Endodermal cell (in vitro differentiated cells): Measurements from ENCODE around the gene HOMER2. TPM values are rescaled to one million over a fixed set of nuclear protein-coding genes. Genes with fewer than 3 reads are reported as not detected.

Experiments used
- DNase-seq: peaks from one replicate; pipeline ENCODE4 v3.0.0-alpha.2; 2017
- H3K27ac ChIP-seq: 2 replicates; pipeline ENCODE4 v1.5.1; 2013; ENCODE audit warnings: mild to moderate bottlenecking, low read depth, low read length, moderate library complexity
- H3K27me3 ChIP-seq: 2 replicates; pipeline ENCODE4 v1.6.1; 2013; ENCODE audit warnings: mild to moderate bottlenecking, low read length, moderate library complexity; ENCODE audit not compliant: insufficient read depth, control insufficient read depth, poor library complexity, severe bottlenecking
- H3K36me3 ChIP-seq: 2 replicates; pipeline ENCODE4 v1.7.0; 2013; ENCODE audit warnings: mild to moderate bottlenecking, low read length, moderate library complexity; ENCODE audit not compliant: control insufficient read depth, insufficient read depth
- H3K4me1 ChIP-seq: one replicate; pipeline ENCODE4 v1.7.0; 2013; ENCODE audit warnings: low read length; ENCODE audit not compliant: control insufficient read depth, insufficient read depth
- H3K4me3 ChIP-seq: 2 replicates; pipeline ENCODE4 v1.5.1; 2013; ENCODE audit warnings: mild to moderate bottlenecking, low read length, moderate library complexity
- H3K9ac ChIP-seq: 2 replicates; pipeline ENCODE4 v1.6.1; 2013; ENCODE audit warnings: mild to moderate bottlenecking, low read length, moderate library complexity; ENCODE audit not compliant: poor library complexity, severe bottlenecking; ENCODE audit errors: extremely low read depth
- H3K9me3 ChIP-seq: 2 replicates; pipeline ENCODE4 v1.6.1; 2013; ENCODE audit warnings: mild to moderate bottlenecking, low read length, moderate library complexity; ENCODE audit not compliant: control insufficient read depth
- H3K27ac Mint-ChIP-seq: 2 replicates; pipeline ENCODE4 v1.8.0; 2020; ENCODE audit warnings: mixed read lengths
- H3K27me3 Mint-ChIP-seq: 2 replicates; pipeline ENCODE4 v1.8.0; 2021; ENCODE audit warnings: mild to moderate bottlenecking, mixed read lengths; ENCODE audit not compliant: insufficient read depth
- H3K36me3 Mint-ChIP-seq: 2 replicates; pipeline ENCODE4 v1.8.0; 2020; ENCODE audit warnings: low read depth, mixed read lengths
- H3K4me1 Mint-ChIP-seq: 2 replicates; pipeline ENCODE4 v1.8.0; 2020; ENCODE audit warnings: mixed read lengths
- H3K4me3 Mint-ChIP-seq: 2 replicates; pipeline ENCODE4 v1.8.0; 2020; ENCODE audit warnings: mild to moderate bottlenecking, moderate library complexity, mixed read lengths
- H3K9me3 Mint-ChIP-seq: 2 replicates; pipeline ENCODE4 v1.8.0; 2020; ENCODE audit warnings: mild to moderate bottlenecking, mixed read lengths
- WGBS, 2 experiments: methylation state at CpG; one replicate each; pipeline versions ENCODE4 v1.1.5 to v1.1.7; 2013; ENCODE audit warnings: missing lambda C conversion rate in 2 of 2, mixed read lengths in 1 of 2; ENCODE audit not compliant: insufficient coverage in 1 of 2, insufficient read length in 1 of 2; 5-methylcytosine and 5-hydroxymethylcytosine counted together
- total RNA-seq, 2 donors: library from RNA; stranded (reverse); fragmentation: NEBNext Ultra II Directional in 1 of 2; extraction: Animal tissue kit (Norgen Biotek cat#: 25700) in 1 of 2; gene quantifications; 2 replicates in 1 of 2; 3 replicates in 1 of 2; pipeline ENCODE4 v1.2.1, GENCODE V29; 2021
- TF ChIP-seq, protein P1 (sequence below): fragments of 200-600 bp; sonication (generic); conservative IDR thresholded peaks from 2 replicates; pipeline ENCODE4 v1.5.0; 2021; ENCODE audit warnings: antibody characterized with exemption, mild to moderate bottlenecking

The HOMER2 gene
- total RNA-seq, 2 donors from 2014 or later: 31.8 to 32.7 TPM

DNA sequence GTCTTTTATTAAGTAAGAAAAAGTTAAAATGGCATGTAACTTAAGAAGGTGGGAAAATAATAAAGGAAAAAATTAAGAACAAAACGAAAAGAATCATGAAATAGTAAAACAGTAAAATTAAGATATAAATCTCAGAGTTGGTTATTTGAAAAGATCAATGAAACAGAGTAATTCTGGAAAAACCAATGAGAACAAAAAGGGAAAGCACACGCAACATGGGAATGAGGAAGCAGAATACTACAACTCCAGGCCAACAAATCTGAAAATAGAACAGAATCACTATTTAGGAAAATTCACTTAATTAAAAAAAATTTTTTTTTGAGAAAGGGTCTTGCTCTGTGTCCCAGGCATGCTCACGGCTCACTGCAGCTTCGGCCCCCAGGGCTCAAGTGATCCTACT lies 112.4 kb downstream of the HOMER2 start:
- no peaks in the 10 kb centered on the region for H3K9me3 ChIP-seq
- Mint-ChIP-seq H3K4me3 (no peak overlapping the region), H3K4me1 (no peaks in the 10 kb centered on the region), H3K27me3 (no peaks in the 10 kb centered on the region), H3K27ac (no peak overlapping the region), H3K36me3 (peaks cover 45% of the 10 kb centered on the region), H3K9me3 (peaks cover 4% of the 10 kb centered on the region)
- H3K27ac ChIP-seq: no peak overlapping the region
- DNase-seq: no peak
- TF ChIP-seq, protein P1, sequence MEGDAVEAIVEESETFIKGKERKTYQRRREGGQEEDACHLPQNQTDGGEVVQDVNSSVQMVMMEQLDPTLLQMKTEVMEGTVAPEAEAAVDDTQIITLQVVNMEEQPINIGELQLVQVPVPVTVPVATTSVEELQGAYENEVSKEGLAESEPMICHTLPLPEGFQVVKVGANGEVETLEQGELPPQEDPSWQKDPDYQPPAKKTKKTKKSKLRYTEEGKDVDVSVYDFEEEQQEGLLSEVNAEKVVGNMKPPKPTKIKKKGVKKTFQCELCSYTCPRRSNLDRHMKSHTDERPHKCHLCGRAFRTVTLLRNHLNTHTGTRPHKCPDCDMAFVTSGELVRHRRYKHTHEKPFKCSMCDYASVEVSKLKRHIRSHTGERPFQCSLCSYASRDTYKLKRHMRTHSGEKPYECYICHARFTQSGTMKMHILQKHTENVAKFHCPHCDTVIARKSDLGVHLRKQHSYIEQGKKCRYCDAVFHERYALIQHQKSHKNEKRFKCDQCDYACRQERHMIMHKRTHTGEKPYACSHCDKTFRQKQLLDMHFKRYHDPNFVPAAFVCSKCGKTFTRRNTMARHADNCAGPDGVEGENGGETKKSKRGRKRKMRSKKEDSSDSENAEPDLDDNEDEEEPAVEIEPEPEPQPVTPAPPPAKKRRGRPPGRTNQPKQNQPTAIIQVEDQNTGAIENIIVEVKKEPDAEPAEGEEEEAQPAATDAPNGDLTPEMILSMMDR: no peak
- no peak overlapping the region for H3K4me3 ChIP-seq
- H3K9ac ChIP-seq: no peak overlapping the region
- H3K4me1 ChIP-seq: peaks cover 4% of the 10 kb centered on the region
- WGBS, 2 experiments: 96 to 97% methylated on average over 3 to 4 of the region's 4 CpGs
- no peaks in the 10 kb centered on the region for H3K27me3 ChIP-seq
- H3K36me3 ChIP-seq: peaks cover 29% of the 10 kb centered on the region

- Mint-ChIP-seq H3K36me3 (peaks cover 49% of the 10 kb centered on the region), H3K27me3 (no peaks in the 10 kb centered on the region), H3K4me1 (no peaks in the 10 kb centered on the region), H3K9me3 (peaks cover 4% of the 10 kb centered on the region), H3K4me3 (no peak overlapping the region), H3K27ac (peak overlapping the region; percentile 52)
- Histone ChIP-seq H3K9me3 (no peaks in the 10 kb centered on the region), H3K36me3 (peaks cover 38% of the 10 kb centered on the region), H3K4me3 (no peak overlapping the region), H3K27ac (no peak overlapping the region), H3K4me1 (peaks cover 4% of the 10 kb centered on the region), H3K27me3 (no peaks in the 10 kb centered on the region), H3K9ac (no peak overlapping the region)
- no peak for DNase-seq
- TF ChIP-seq, protein P1: no peak
Measured at GRCh38 chr15:82839136-82839535, 113.4 kb downstream of the HOMER2 start.

DNA sequence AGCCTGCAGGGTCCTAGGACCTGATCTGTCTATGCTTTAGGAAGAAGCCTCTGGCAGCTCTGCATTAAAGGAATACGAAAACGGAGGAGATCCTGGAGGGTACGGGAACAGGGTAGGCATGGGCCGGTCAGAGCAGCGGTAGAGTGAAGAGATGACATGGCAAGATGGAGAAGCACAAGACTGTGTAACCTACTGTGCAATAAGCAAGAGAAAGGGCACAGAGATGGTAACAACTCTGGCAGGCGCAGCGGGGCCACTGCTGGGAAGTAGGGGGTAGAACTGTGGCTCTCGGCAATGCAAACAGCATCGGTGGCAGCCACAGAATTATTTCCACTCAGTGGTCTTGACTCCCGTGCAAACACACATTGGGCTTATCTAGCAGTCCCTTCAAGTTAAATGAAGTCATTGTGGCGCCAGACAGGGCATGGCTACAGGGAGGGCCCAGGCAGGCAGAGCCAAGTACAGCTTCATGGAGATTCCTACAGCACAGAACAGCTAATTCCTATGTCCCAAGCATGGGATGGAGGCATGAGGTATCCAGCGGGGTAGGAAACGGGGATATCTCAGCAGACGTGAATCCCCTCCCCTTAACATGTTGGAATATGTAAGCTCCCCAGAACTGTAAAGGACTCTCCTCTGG lies 114.3 kb downstream of the HOMER2 start:
- TF ChIP-seq, protein P1: no peak
- Mint-ChIP-seq H3K27me3 (no peaks in the 10 kb centered on the region), H3K4me3 (no peak overlapping the region), H3K9me3 (no peaks in the 10 kb centered on the region), H3K4me1 (no peaks in the 10 kb centered on the region), H3K36me3 (peaks cover 52% of the 10 kb centered on the region), H3K27ac (no peak overlapping the region)
- Histone ChIP-seq H3K9ac (no peak overlapping the region), H3K4me1 (peaks cover 4% of the 10 kb centered on the region), H3K27ac (no peak overlapping the region), H3K36me3 (peaks cover 38% of the 10 kb centered on the region), H3K4me3 (no peak overlapping the region), H3K27me3 (no peaks in the 10 kb centered on the region), H3K9me3 (no peaks in the 10 kb centered on the region)
- WGBS, 2 experiments: 95 to 96% methylated on average over 14 of the region's 14 CpGs
- no peak for DNase-seq
